D721Med (cell line): ENCODE data around the gene NPTX2.

Experiments
- DNase-seq: peaks from one replicate; pipeline ENCODE4 v3.0.0; 2011; ENCODE audit warnings: low spot score; ENCODE audit not compliant: insufficient read length
- FAIRE-seq: peaks from 2 replicates; lab custom pipeline; 2011; peaks lifted over from hg19 to GRCh38; lab: Jason Lieb, UNC
- CTCF ChIP-seq: IDR thresholded peaks from 2 replicates; pipeline ENCODE4 v1.5.1; 2012; ENCODE audit warnings: mild to moderate bottlenecking, control low read depth; ENCODE audit not compliant: insufficient read depth; ENCODE audit errors: missing control alignments

Gene NPTX2

GRCh38 chr7:98668255-98668654 lies 51.2 kb downstream of the NPTX2 start:
- TF ChIP-seq CTCF, result no peak
- FAIRE-seq (no peak), DNase-seq (no peak)

- FAIRE-seq, result no peak
- no peak for TF ChIP-seq CTCF
- no peak for DNase-seq
Measured at GRCh38 chr7:98669329-98670000, 52.4 kb downstream of the NPTX2 start.

GRCh38 chr7:98670186-98670585 lies 53.1 kb downstream of the NPTX2 start:
- no peak for FAIRE-seq
- TF ChIP-seq CTCF, result no peak
- no peak for DNase-seq

GRCh38 chr7:98671733-98672331 lies 54.7 kb downstream of the NPTX2 start:
- DNase-seq (no peak), FAIRE-seq (no peak)
- TF ChIP-seq CTCF, result no peak

- FAIRE-seq (no peak), DNase-seq (no peak)
- TF ChIP-seq CTCF, result no peak
Measured at GRCh38 chr7:98674461-98674860, 57.4 kb downstream of the NPTX2 start.

- no peak for FAIRE-seq
- no peak for TF ChIP-seq CTCF
- DNase-seq, result no peak
Measured at GRCh38 chr7:98674881-98675280, 57.8 kb downstream of the NPTX2 start.

- DNase-seq (no peak), FAIRE-seq (no peak)
- TF ChIP-seq CTCF, result no peak
Measured at GRCh38 chr7:98678215-98678614, 61.1 kb downstream of the NPTX2 start.
